ENCODE measurements around the gene TM4SF20. TPM values are rescaled to one million over a fixed set of nuclear protein-coding genes. Genes with fewer than 3 reads are reported as not detected.

Gene TM4SF20
- polyA plus RNA-seq, 1 of the 3 experiments (the other 2 are of a cell fraction): 0.03 TPM

DNA sequence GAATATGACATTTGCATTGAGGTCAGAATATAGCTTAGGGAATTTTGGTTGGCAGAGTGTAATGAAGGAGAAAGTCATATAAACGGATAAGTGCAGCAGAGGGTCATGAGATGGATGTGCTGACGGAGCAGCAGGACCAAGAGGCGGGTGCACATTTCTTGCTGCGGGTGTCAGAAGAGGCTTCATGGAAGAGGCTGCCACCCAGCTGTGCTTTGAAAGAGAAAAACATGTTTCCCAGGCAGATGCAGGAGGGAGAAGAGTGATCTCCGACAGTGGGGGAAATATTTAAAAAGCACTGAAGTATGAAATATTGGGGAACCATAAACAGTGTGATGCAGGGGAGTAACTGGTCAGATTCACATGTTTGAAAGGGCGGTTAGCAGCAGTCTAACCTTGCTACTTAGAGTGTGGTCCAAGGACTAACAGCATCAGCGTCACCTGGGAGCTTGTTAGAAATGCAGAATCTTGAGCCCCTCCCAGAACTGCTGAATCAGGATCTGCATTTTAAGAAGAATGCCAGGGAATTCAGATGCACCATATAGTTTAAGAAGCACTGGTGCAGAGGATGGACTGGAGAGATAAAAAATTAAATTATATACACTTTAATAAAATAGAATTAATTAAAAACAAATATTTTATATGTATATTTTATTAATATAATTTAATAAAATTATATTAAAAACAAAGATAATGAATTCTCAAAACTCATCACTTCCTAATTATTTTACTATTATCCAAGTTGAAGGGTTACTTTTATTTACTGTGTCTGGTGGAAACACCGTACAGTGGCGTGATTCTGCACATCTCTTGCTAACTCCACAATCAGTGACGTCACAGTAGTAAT, 44.8 kb upstream of the TM4SF20 start:
- H3K9me2 ChIP-seq: no peaks in the 10 kb centered on the region
- H3K4me1 ChIP-seq (ENCODE audit: control insufficient read depth in 1 of 2, insufficient read depth in 2 of 2, low read depth in 1 of 2, low read length in 1 of 2): no peaks in the 10 kb centered on the region
- no peaks in the 10 kb centered on the region for H3K27me3 ChIP-seq (ENCODE audit: insufficient read depth)
- no peak overlapping the region for H3K4me2 ChIP-seq
- POLR2A ChIA-PET: no interaction called here
- 86% methylated on average over 10 of the region's 10 CpGs for WGBS (ENCODE audit: low lambda C conversion rate)
- H3K79me2 ChIP-seq (ENCODE audit: insufficient read depth): no peaks in the 10 kb centered on the region
- no peaks in the 10 kb centered on the region for H4K20me1 ChIP-seq (ENCODE audit: insufficient read depth)
- no peak for DNase-seq
- no peak for TF ChIP-seq RCOR1 (IDR thresholded peaks at IDR 0.05; ENCODE audit: low read length)
- no peak for TF ChIP-seq CHD2 (IDR thresholded peaks at IDR 0.05; ENCODE audit: low read length, partially characterized antibody)
- TF ChIP-seq, protein P1, sequence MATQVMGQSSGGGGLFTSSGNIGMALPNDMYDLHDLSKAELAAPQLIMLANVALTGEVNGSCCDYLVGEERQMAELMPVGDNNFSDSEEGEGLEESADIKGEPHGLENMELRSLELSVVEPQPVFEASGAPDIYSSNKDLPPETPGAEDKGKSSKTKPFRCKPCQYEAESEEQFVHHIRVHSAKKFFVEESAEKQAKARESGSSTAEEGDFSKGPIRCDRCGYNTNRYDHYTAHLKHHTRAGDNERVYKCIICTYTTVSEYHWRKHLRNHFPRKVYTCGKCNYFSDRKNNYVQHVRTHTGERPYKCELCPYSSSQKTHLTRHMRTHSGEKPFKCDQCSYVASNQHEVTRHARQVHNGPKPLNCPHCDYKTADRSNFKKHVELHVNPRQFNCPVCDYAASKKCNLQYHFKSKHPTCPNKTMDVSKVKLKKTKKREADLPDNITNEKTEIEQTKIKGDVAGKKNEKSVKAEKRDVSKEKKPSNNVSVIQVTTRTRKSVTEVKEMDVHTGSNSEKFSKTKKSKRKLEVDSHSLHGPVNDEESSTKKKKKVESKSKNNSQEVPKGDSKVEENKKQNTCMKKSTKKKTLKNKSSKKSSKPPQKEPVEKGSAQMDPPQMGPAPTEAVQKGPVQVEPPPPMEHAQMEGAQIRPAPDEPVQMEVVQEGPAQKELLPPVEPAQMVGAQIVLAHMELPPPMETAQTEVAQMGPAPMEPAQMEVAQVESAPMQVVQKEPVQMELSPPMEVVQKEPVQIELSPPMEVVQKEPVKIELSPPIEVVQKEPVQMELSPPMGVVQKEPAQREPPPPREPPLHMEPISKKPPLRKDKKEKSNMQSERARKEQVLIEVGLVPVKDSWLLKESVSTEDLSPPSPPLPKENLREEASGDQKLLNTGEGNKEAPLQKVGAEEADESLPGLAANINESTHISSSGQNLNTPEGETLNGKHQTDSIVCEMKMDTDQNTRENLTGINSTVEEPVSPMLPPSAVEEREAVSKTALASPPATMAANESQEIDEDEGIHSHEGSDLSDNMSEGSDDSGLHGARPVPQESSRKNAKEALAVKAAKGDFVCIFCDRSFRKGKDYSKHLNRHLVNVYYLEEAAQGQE (IDR thresholded peaks at IDR 0.05; ENCODE audit: low read depth, low read length): no peak
- TF ChIP-seq MEF2A (IDR thresholded peaks at IDR 0.05; ENCODE audit: borderline replicate concordance, low read depth): no peak
- TF ChIP-seq TEAD4 (IDR thresholded peaks at IDR 0.05; ENCODE audit: borderline replicate concordance, insufficient read depth): no peak
- TF ChIP-seq JUND (IDR thresholded peaks at IDR 0.05): no peak
- no peak for TF ChIP-seq POLR2AphosphoS5 (IDR thresholded peaks at IDR 0.05; ENCODE audit: low read depth, low read length)
- no peak for TF ChIP-seq ELF1 (IDR thresholded peaks at IDR 0.05)
- H3K27ac ChIP-seq (ENCODE audit: low read depth in 2 of 2, low read length in 1 of 2): no peak overlapping the region
- no peak overlapping the region for H2AFZ ChIP-seq (ENCODE audit: low read depth)
- no peak overlapping the region for H3K4me3 ChIP-seq (ENCODE audit: low read depth in 2 of 2, low read length in 1 of 2)
- CTCF ChIA-PET: no interaction called here
- H3K9me3 ChIP-seq: no peaks in the 10 kb centered on the region
- no peaks in the 10 kb centered on the region for H3F3A ChIP-seq (replicated peaks; ENCODE audit: insufficient read depth)
- H3K9ac ChIP-seq: no peak overlapping the region
- no peaks in the 10 kb centered on the region for H3K36me3 ChIP-seq (replicated peaks in 1 of 2; ENCODE audit: control insufficient read depth in 1 of 2, insufficient read depth in 2 of 2, low read length in 1 of 2)

DNA sequence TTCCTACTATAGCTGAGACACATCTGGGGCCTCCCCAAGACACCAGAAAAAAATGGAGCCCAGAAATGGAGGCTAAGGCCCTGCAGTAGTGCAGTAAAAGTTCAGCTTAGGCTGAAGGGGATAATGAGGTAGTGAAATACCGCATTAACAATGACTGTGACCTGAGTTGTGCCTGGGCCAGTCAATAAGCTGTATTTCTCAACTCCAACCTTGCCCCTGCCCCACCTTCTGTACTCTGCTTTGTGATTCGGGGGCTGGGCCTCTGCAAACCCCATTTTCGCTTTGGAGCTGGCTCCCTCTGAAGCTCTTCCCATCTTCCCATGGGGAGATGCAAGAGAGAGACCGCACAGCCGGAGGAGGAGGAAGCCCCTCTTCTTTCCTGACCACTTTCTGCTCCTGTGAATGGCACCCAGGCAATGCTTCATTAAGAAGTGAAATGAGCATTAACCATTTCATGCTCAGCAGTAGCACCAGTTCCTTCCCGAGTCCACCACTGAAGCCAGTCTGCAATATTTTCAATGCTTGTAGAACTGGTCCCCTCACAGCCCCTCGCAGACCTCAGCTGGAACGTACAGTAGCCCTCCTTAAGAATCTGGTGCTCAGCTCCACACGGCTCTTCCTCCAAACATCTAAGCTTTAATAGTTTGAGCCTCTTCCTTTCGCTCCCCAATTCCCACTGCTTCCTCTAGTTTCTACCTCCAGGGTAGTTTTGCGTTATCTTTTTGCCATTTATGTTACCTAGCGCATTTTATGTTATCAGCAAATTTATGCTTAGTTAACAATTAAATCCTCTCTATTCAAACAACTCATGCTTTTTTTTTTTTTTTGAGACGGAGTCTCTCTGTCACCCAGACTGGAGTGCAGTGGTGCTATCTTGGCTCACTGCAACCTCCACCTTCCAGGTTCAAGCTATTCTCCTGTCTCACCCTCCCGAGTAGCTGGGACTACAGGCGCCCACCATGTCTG, 41.3 kb upstream of the TM4SF20 start:
- ChIA-PET POLR2A (no interaction called here), CTCF (interaction anchor here (1.1 to 3.6 kb wide), 2 partner anchors 14 to 238 kb away, joined by 4 to 12 read pairs; no protein-coding TSS in a partner anchor)
- Histone ChIP-seq H3K27me3 (ENCODE audit: insufficient read depth) (no peaks in the 10 kb centered on the region), H2AFZ (ENCODE audit: low read depth) (no peak overlapping the region), H3K79me2 (ENCODE audit: insufficient read depth) (no peaks in the 10 kb centered on the region), H3K9me2 (no peaks in the 10 kb centered on the region), H3K9ac (no peak overlapping the region), H3K27ac (ENCODE audit: low read depth in 2 of 2, low read length in 1 of 2) (no peak overlapping the region), H3F3A (replicated peaks; ENCODE audit: insufficient read depth) (no peaks in the 10 kb centered on the region), H3K36me3 (replicated peaks in 1 of 2; ENCODE audit: control insufficient read depth in 1 of 2, insufficient read depth in 2 of 2, low read length in 1 of 2) (no peaks in the 10 kb centered on the region), H3K9me3 (no peaks in the 10 kb centered on the region), H3K4me2 (no peak overlapping the region), H3K4me1 (ENCODE audit: control insufficient read depth in 1 of 2, insufficient read depth in 2 of 2, low read depth in 1 of 2, low read length in 1 of 2) (peaks cover 2 to 7% of the 10 kb centered on the region in 2 experiments; a peak in 2 of 4 replicates), H3K4me3 (ENCODE audit: low read depth in 2 of 2, low read length in 1 of 2) (no peak overlapping the region), H4K20me1 (ENCODE audit: insufficient read depth) (no peaks in the 10 kb centered on the region)
- DNase-seq: no peak
- TF ChIP-seq NFIC (IDR thresholded peaks at IDR 0.05; ENCODE audit: borderline replicate concordance) (no peak), CHD2 (IDR thresholded peaks at IDR 0.05; ENCODE audit: low read length, partially characterized antibody) (no peak), RCOR1 (IDR thresholded peaks at IDR 0.05; ENCODE audit: low read length) (no peak), YY1 (IDR thresholded peaks at IDR 0.05; ENCODE audit: low read depth) (no peak)
- TF ChIP-seq, protein P1 (IDR thresholded peaks at IDR 0.05; ENCODE audit: low read depth, low read length): no peak
- whole genome bisulfite sequencing (ENCODE audit: low lambda C conversion rate): 84% methylated on average over 14 of the region's 15 CpGs
